ENCODE results near the gene KCNH2. TPM values are rescaled to one million over a fixed set of nuclear protein-coding genes. Genes with fewer than 3 reads are reported as not detected.

The KCNH2 gene
- total and polyA plus RNA-seq, 2 of the 8 experiments (the other 6 are each of a cell fraction or from before 2014, with no cell fraction given) = 8.0 to 15.0 TPM

DNA sequence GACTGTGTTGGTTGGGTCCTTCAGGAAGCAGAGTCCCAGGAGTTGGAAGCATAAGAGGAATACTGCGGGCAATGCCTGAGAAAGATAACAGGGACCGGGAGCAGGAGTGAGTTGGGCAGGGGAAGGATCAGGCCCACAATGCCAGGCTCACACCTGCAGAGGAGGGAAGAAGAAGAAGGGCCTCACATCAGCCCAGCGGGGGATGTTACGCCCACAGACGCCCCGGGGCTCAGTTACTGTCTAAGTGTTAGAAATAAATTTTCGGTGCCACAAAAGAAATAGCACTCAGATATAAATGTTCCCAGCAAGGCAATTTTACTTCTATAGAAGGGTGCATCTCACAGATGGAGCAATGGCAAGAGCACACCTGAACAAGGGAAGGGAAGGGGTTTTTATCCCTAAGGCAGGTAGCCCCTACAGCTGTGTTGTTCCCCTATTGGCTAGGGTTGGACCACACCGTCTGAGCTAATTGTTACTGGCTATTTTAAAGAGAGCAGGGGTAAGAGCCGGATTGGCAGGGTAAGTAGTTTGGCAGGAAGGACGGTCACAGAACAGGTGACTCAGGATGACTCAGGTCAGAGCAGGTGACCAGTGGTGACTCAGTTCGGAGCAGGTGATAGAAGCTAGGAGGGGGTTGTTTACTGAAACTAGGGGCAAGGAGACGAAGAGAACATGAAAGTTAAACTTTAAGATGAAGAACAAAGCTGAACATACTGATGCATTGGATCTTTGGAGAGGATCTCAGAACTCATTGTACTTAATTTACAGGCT, 12.5 kb upstream of the KCNH2 start, which contains the start of gene NOS3:
TSS of gene NOS3 (plus strand) at position 602 of the 771 bp plus-strand sequence. CDS start 2,787 bp downstream, outside the sequence.
- Histone ChIP-seq H4K8ac (ENCODE audit: extremely low read depth, insufficient read depth, low read length) (no peak within 1 kb of the TSS), H3K4ac (replicated peaks; ENCODE audit: insufficient read length, low read depth, low read length) (no peak within 1 kb of the TSS), H3K9me3 (ENCODE audit: insufficient read depth in 2 of 2, low read depth in 1 of 2, low read length in 1 of 2) (no peaks in the 10 kb centered on the region), H3K9ac (replicated peaks in 1 of 4; ENCODE audit: extremely low read depth in 1 of 4, low read depth in 3 of 4, low read length in 3 of 4) (no peak within 1 kb of the TSS), H2BK12ac (ENCODE audit: low read depth, low read length) (peak within 1 kb of the TSS; percentile 87), H3K14ac (ENCODE audit: insufficient read length) (no peak within 1 kb of the TSS), H3K27me3 (replicated peaks in 1 of 4; ENCODE audit: control insufficient read depth in 3 of 4, extremely low read depth in 1 of 4, insufficient read depth in 3 of 4, low read length in 3 of 4) (no peaks in the 10 kb centered on the region), H2BK120ac (replicated peaks; ENCODE audit: low read depth, low read length) (no peak within 1 kb of the TSS), H3K79me2 (ENCODE audit: control insufficient read depth in 1 of 2, insufficient read depth in 2 of 2, low read length in 2 of 2) (no peaks in the 10 kb centered on the region), H3K27ac (ENCODE audit: low read depth, low read length) (no peak within 1 kb of the TSS), H3K4me2 (ENCODE audit: insufficient read depth in 1 of 2, low read depth in 2 of 2, low read length in 2 of 2) (no peak within 1 kb of the TSS), H2BK15ac (ENCODE audit: low read length) (peak within 1 kb of the TSS; percentile 61; the same call in 1 of the 2 replicates), H3K4me3 (ENCODE audit: extremely low read depth in 1 of 4, insufficient read depth in 2 of 4, low read depth in 3 of 4, low read length in 4 of 4) (no peak within 1 kb of the TSS), H2BK20ac (ENCODE audit: low read length) (peak within 1 kb of the TSS; percentile 97), H3K4me1 (replicated peaks in 1 of 4; ENCODE audit: control insufficient read depth in 3 of 4, insufficient read depth in 4 of 4, low read length in 3 of 4) (peaks cover 4 to 24% (median 17%) of the 10 kb centered on the region in 4 experiments), H2AFZ (ENCODE audit: low read length) (no peak within 1 kb of the TSS), H3K18ac (ENCODE audit: extremely low read depth, low read length) (no peak within 1 kb of the TSS), H3K79me1 (ENCODE audit: low read depth, low read length) (no peaks in the 10 kb centered on the region), H2BK5ac (ENCODE audit: low read depth, low read length) (peak within 1 kb of the TSS; percentile 27; the same call in 1 of the 2 replicates), H4K5ac (ENCODE audit: insufficient read length, low read depth, low read length) (no peak within 1 kb of the TSS), H4K20me1 (replicated peaks in 1 of 2; ENCODE audit: control insufficient read depth in 1 of 2, insufficient read depth in 2 of 2, low read length in 2 of 2) (peaks cover 0 to 2% of the 10 kb centered on the region in 2 experiments), H2AK5ac (ENCODE audit: low read depth, low read length) (peak within 1 kb of the TSS; percentile 54; the same call in 1 of the 2 replicates), H4K91ac (replicated peaks; ENCODE audit: insufficient read length, low read length) (no peak within 1 kb of the TSS), H3K36me3 (ENCODE audit: control insufficient read depth in 2 of 4, insufficient read depth in 4 of 4, low read length in 3 of 4) (no peaks in the 10 kb centered on the region), H3K23ac (ENCODE audit: insufficient read length) (no peak within 1 kb of the TSS), H3K23me2 (ENCODE audit: low read depth, low read length) (no peaks in the 10 kb centered on the region), H3K56ac (replicated peaks; ENCODE audit: insufficient read length, low read depth, low read length) (no peak within 1 kb of the TSS)
- FAIRE-seq = no peak
- ChIA-PET CTCF (ENCODE audit: partially characterized antibody) (interaction anchor here (0.7 to 7.6 kb wide), 10 partner anchors 12 to 114 kb away, joined by 3 to 142 read pairs (median 6); no protein-coding TSS in a partner anchor), POLR2A (ENCODE audit: partially characterized antibody) (interaction anchor here (1.0 kb wide), 1 partner anchor 29 kb away, joined by 3 read pairs; no protein-coding TSS in a partner anchor)
- no peak for DNase-seq (ENCODE audit: low read depth in 1 of 2, low spot score in 2 of 2)
- 73% methylated on average over 12 of the region's 12 CpGs; no CpG with 5 or more reads in 1 of the 2 experiments for WGBS, 2 experiments (ENCODE audit: extremely low coverage in 1 of 2, insufficient coverage in 1 of 2, insufficient read length in 1 of 2, insufficient replicate concordance in 2 of 2, low coverage in 1 of 2, low lambda C conversion rate in 2 of 2, missing lambda C conversion rate in 1 of 2)
- TF ChIP-seq JUND (IDR thresholded peaks at IDR 0.05; ENCODE audit: low read length) (peak; percentile 67), FOSL1 (IDR thresholded peaks at IDR 0.05; ENCODE audit: insufficient read depth, low read depth, low read length) (no peak), SIX5 (IDR thresholded peaks at IDR 0.05; ENCODE audit: low read depth, low read length) (no peak), NANOG (IDR thresholded peaks at IDR 0.05; ENCODE audit: insufficient read depth, low read depth, low read length, poor library complexity, severe bottlenecking) (no peak), SP1 (IDR thresholded peaks at IDR 0.05; ENCODE audit: low read depth, low read length) (no peak), TEAD4 (IDR thresholded peaks at IDR 0.05; ENCODE audit: low read depth, low read length) (no peak), BACH1 (IDR thresholded peaks at IDR 0.05; ENCODE audit: low read length) (peak; percentile 74), EZH2 (IDR thresholded peaks at IDR 0.05; ENCODE audit: low read depth, low read length, severe bottlenecking) (no peak), ASH2L (IDR thresholded peaks at IDR 0.05; ENCODE audit: low read length) (no peak), NRF1 (IDR thresholded peaks at IDR 0.05; ENCODE audit: low read depth, low read length) (no peak), MAX (IDR thresholded peaks at IDR 0.05) (no peak), EP300 (IDR thresholded peaks at IDR 0.05; ENCODE audit: borderline replicate concordance in 1 of 2, low read depth in 2 of 2, low read length in 2 of 2) (no peak)

Measured in H1 (cell line).